ENCODE results near the gene GPR146. TPM values are rescaled to one million over a fixed set of nuclear protein-coding genes. Genes with fewer than 3 reads are reported as not detected.
"Not testable (repeated sequence)": the region's sequence is repeated elsewhere in the genome, so short reads cannot be mapped to it uniquely, and the experiment has no call there.

Gene GPR146
- total RNA-seq, 8 experiments from 2014 or later = 1.00 to 4.6 (median 1.4) TPM

DNA sequence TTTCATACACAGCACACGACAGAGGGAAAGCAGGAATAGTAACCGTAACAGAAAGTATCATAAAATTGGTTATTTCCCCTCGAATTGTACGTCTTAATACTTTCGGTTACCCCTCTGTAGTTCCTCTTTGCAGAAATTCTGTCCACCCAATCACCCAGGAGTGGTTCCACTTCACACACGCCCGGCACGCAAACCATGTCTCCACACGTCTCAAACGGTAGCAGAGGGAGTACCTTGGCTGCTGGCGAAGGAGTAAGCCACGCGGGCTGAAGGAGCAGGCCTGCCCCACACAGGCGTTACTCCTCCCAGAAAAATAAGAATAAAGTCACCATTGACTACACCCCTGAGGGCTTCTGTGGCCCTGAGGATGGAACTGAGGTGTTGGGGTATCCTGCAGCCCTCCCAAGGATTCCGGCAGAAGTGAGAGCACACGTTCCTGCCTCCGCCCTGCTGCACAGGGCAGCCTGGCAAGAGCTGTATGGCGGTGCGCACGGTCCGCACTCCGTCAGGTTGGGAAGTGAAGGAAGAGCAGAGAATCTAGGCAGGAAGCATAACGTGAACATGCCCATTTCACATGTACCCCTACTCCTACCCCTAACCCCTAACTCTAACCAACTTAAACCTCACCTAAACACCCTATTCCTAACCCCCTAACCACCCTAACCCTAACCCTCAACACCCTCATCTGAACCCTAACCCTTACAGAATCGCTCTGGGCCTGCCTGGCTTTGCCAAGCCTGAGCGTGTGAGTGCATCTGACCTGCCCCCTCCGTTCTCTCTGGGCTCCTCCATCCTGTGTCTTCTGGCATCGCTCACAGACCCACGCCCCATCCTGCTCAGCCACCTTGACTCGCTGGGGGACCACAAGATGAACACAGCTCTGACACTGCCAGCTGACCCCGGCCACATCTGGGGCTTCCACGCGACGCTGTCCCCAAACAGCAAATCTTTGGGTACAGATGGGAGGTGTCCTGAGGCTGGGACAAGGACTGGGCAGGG is 18.2 kb downstream of the GPR146 start:
- H3K4me3 ChIP-seq = no peak overlapping the region
- 78 to 100% (median 95%) methylated on average over 1 to 15 of the region's 33 CpGs; no CpG with 5 or more reads in 2 of the 10 experiments for WGBS, 10 experiments
- in situ Hi-C loops (cut with MboI; ENCODE audit: low pct_unique_long_range_greater_than_20kb in 2 of 9, low sequenced_read_pairs in 9 of 9, unreplicated experiment in 9 of 9) = loop anchor here in 1 of 9 experiments (10.0 kb wide), 1 partner anchor 68 kb away; no protein-coding TSS in a partner anchor
- no peak for ATAC-seq (replicated peaks in 6 of 8)
- H3K27ac ChIP-seq = no peak overlapping the region
- peaks cover 8 to 25% of the 10 kb centered on the region in 2 donors for H3K4me1 ChIP-seq (replicated peaks in 1 of 2)

DNA sequence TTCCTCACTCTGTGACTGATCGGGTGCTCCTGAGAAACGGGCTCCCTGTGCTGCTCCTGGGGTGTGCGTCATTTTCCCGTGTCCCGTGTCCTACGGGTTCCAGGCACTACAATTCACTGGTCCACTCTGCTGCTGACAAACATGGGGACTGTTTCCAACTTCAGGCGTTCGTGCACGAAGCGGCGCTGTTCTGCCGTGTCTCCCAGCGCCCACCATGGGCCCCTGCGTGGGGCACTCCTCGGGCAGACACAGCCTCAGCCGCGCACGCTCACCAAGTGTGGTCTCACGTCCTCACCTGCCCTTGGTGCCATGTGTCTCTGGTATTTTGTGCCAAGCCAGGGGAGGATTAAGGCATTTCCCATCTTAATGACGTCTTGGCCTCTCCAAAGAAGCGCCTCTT is 19.0 kb downstream of the GPR146 start:
- Histone ChIP-seq H3K4me1 (replicated peaks in 1 of 2) (peaks cover 8 to 25% of the 10 kb centered on the region in 2 donors), H3K27ac (no peak overlapping the region), H3K4me3 (no peak overlapping the region)
- in situ Hi-C loops (cut with MboI; ENCODE audit: low pct_unique_long_range_greater_than_20kb in 2 of 9, low sequenced_read_pairs in 9 of 9, unreplicated experiment in 9 of 9) = loop anchor here in 1 of 9 experiments (10.0 kb wide), 1 partner anchor 69 kb away; no protein-coding TSS in a partner anchor
- no peak for ATAC-seq (replicated peaks in 6 of 8)
- 94 to 100% (median 100%) methylated on average over 2 to 9 of the region's 21 CpGs; no CpG with 5 or more reads in 5 of the 10 experiments for WGBS, 10 experiments

DNA sequence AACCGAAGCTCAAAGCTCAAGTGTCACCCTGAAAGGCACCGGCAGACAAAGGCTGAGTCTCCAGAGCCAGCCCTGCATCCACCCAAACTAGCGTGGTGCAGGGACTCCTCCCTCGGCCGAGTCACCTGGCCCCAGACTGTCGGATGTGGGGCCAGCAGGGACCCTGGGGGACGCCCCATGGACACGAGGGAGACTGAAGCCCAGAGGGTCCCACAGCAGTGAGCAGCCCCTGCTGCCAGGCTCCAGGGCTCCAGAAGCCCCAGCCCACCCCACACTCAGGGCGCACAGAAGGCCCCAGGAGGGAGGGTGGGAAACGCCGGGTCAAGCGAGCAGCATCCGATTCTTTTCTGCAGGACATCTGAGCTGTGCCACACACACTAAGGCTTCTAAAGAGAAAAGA is 20.2 kb downstream of the GPR146 start:
- in situ Hi-C loops (cut with MboI; ENCODE audit: low pct_unique_long_range_greater_than_20kb in 2 of 9, low sequenced_read_pairs in 9 of 9, unreplicated experiment in 9 of 9) = loop anchor here in 1 of 9 experiments (10.0 kb wide), 1 partner anchor 70 kb away; no protein-coding TSS in a partner anchor
- WGBS, 10 experiments = 70 to 100% (median 87%) methylated on average over 2 to 9 of the region's 13 CpGs; no CpG with 5 or more reads in 7 of the 10 experiments
- Histone ChIP-seq H3K4me3 (no peak overlapping the region), H3K4me1 (replicated peaks in 1 of 2) (peaks cover 8 to 18% of the 10 kb centered on the region in 2 donors), H3K27ac (no peak overlapping the region)
- no peak for ATAC-seq (replicated peaks in 6 of 8)

DNA sequence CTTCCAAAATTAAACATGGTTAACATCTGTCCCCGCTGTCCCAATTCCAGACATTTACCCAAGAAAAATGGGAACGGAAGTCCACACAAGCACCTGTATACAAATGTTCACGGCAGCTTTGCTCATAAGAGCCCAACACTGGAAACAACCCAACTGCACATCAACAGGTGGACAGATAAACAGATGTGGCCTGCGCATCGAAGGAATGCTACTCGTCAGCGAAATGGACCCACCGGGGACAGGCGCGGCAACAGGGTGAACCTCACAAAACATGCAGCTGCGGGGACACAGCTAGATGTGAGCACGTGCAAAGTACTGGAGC is 20.9 kb downstream of the GPR146 start:
- H3K27ac ChIP-seq = no peak overlapping the region

DNA sequence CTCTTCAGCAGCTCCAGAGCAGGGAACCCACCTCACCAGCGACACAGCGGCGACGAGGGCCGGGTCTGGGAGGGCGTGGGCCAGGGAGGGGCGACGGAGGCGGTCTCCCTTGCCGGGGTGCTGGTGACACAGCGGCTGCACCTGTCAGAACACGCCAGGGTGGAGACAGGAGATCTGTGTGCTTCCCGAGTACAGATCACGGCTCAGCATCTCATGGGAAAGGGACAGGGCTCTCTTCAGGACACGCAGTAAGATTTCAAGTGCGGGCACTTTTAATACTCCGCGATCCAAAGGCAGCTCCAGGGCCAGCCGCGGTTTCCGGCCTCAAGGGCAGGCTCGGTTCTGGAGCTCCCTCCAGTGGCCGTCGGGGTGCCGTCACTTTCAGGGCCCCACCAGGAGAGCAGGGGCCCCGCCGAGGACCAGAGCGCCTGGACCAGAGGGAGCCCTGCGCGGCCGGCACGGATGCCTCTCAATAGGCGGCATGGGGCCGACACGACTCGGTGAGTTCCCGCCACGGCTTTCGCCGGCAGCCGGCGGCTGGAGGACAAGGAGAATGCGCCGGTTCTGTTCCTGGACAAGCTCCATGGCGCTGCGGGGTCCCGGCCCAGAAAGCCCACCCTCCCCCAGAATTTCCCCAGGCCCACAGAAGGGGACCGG is 21.4 kb downstream of the GPR146 start:
- WGBS, 10 experiments = 0 to 40% (median 23%) methylated on average over 1 to 11 of the region's 48 CpGs; no CpG with 5 or more reads in 5 of the 10 experiments
- in situ Hi-C loops (cut with MboI; ENCODE audit: low pct_unique_long_range_greater_than_20kb in 2 of 9, low sequenced_read_pairs in 9 of 9, unreplicated experiment in 9 of 9) = loop anchor here in 1 of 9 experiments (10.0 kb wide), 1 partner anchor 71 kb away; no protein-coding TSS in a partner anchor
- no peak overlapping the region for H3K4me3 ChIP-seq
- peaks cover 3 to 9% of the 10 kb centered on the region in 2 donors for H3K4me1 ChIP-seq (replicated peaks in 1 of 2)
- ATAC-seq (replicated peaks in 6 of 8) = peak; percentile 86 to 100 (median 92)
- H3K27ac ChIP-seq = no peak overlapping the region

More for the DNA sequence above, 20.9 kb downstream of the GPR146 start:
- no peak for ATAC-seq (replicated peaks in 6 of 8)
- no peak overlapping the region for H3K4me3 ChIP-seq
- in situ Hi-C loops (cut with MboI; ENCODE audit: low pct_unique_long_range_greater_than_20kb in 2 of 9, low sequenced_read_pairs in 9 of 9, unreplicated experiment in 9 of 9) = loop anchor here in 1 of 9 experiments (10.0 kb wide), 1 partner anchor 70 kb away; no protein-coding TSS in a partner anchor
- 40 to 100% (median 80%) methylated on average over 1 to 6 of the region's 12 CpGs; no CpG with 5 or more reads in 5 of the 10 experiments for WGBS, 10 experiments
- peaks cover 7 to 14% of the 10 kb centered on the region in 2 donors for H3K4me1 ChIP-seq (replicated peaks in 1 of 2)

DNA sequence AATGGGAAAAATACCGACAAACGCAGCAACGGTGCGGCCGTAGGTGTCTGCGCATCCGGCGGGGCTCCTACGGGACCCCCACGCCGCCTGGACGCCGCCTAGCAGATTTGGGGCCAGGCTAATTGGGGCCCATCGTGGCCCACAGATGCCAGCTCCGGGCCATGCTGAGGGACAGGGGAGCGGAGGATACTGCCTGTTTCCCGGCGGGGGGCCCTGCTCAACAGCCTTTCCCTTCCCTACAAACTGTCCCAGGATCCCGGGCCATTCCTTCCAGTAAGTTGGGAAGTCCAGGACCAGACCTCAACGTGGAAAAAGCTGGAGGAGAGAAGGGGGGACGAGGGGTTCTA is 21.9 kb downstream of the GPR146 start:
- WGBS, 10 experiments = 33 to 100% (median 83%) methylated on average over 1 to 3 of the region's 21 CpGs; no CpG with 5 or more reads in 6 of the 10 experiments
- in situ Hi-C loops (cut with MboI; ENCODE audit: low pct_unique_long_range_greater_than_20kb in 2 of 9, low sequenced_read_pairs in 9 of 9, unreplicated experiment in 9 of 9) = loop anchor here in 1 of 9 experiments (10.0 kb wide), 1 partner anchor 71 kb away; no protein-coding TSS in a partner anchor
- ATAC-seq (replicated peaks in 6 of 8) = peak in 4 of 8 experiments; percentile 5 to 7 (median 6)
- H3K4me3 ChIP-seq = no peak overlapping the region
- peaks cover 3 to 5% of the 10 kb centered on the region in 2 donors for H3K4me1 ChIP-seq (replicated peaks in 1 of 2)
- no peak overlapping the region for H3K27ac ChIP-seq

DNA sequence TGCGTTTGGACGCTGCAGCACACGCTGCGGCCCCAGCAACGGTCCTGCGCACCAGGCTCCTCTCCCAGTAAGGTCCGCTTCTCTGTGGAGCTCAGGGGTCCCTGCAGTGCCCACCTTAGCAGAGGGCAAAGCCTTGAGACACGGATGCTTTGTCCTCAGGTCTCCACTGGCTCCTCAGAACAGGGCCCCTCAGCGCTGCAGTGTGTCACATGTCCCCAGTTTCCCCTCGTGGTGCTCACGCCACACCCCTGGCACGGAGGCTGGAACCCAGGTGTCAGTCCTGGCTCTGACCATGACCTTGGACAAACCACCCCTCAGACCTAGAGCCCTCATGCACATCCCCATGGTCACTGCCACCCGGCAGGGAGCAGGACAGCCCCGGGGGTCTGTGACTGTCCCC is 23.7 kb downstream of the GPR146 start:
- in situ Hi-C loops (cut with MboI; ENCODE audit: low pct_unique_long_range_greater_than_20kb in 2 of 9, low sequenced_read_pairs in 9 of 9, unreplicated experiment in 9 of 9) = loop anchor here in 1 of 9 experiments (10.0 kb wide), 1 partner anchor 73 kb away; no protein-coding TSS in a partner anchor
- H3K4me1 ChIP-seq (replicated peaks in 1 of 2) = peaks cover 3 to 5% of the 10 kb centered on the region in 2 donors
- no peak overlapping the region for H3K4me3 ChIP-seq
- 80 to 100% (median 96%) methylated on average over 2 to 8 of the region's 14 CpGs; no CpG with 5 or more reads in 7 of the 10 experiments for WGBS, 10 experiments
- no peak overlapping the region for H3K27ac ChIP-seq
- no peak for ATAC-seq (replicated peaks in 6 of 8)

DNA sequence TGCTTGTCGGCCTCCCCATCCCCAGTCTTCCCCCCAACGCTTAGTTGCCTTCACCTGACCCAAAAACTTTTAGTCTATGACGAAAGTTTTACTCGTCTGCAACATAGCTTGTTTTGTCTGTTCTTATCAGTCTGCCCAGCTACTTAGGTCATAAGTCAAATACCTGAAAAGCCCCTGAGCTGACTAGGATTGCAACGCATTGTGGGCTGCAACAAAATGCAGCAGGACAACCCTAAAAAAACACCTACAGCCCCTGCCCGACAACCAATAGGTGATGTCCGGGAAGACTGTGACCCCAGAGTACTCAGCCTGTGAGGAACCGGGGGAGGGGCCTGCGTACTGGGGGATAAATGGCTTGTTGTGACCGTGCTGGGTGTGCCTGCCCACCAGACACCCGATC is 24.3 kb downstream of the GPR146 start:
- Histone ChIP-seq H3K4me3 (no peak overlapping the region), H3K4me1 (replicated peaks in 1 of 2) (peaks cover 3 to 5% of the 10 kb centered on the region in 2 donors), H3K27ac (no peak overlapping the region)
- in situ Hi-C loops (cut with MboI; ENCODE audit: low pct_unique_long_range_greater_than_20kb in 2 of 9, low sequenced_read_pairs in 9 of 9, unreplicated experiment in 9 of 9) = loop anchor here in 1 of 9 experiments (10.0 kb wide), 1 partner anchor 74 kb away; no protein-coding TSS in a partner anchor
- 69 to 100% (median 83%) methylated on average over 2 to 5 of the region's 11 CpGs; no CpG with 5 or more reads in 4 of the 10 experiments for WGBS, 10 experiments
- ATAC-seq (replicated peaks in 6 of 8) = no peak

DNA sequence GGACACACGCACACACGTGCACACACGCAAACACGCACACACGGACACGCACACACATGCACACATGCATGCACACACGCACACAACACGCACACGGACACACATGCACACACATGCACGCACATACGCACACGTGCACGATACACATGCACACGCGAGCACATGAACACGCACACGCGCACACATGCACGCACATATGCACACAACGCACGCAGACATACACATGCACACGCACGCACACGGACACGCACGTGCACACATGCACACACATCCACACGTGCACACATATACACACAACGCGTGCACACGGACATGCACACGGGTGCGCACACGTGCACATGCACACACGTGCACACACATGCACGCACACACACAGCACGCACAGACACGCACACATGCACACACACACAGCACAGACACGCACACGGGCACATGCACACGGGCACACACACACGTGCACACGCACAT is 26.2 kb downstream of the GPR146 start:
- WGBS, 10 experiments = 87 to 100% (median 97%) methylated on average over 5 to 22 of the region's 42 CpGs; no CpG with 5 or more reads in 5 of the 10 experiments
- no peak overlapping the region for H3K4me3 ChIP-seq
- in situ Hi-C loops (cut with MboI; ENCODE audit: low pct_unique_long_range_greater_than_20kb in 2 of 9, low sequenced_read_pairs in 9 of 9, unreplicated experiment in 9 of 9) = no loop called here
- no peak overlapping the region for H3K27ac ChIP-seq
- peaks cover 9% of the 10 kb centered on the region in 2 donors for H3K4me1 ChIP-seq (replicated peaks in 1 of 2)
- ATAC-seq (replicated peaks in 6 of 8) = no peak

DNA sequence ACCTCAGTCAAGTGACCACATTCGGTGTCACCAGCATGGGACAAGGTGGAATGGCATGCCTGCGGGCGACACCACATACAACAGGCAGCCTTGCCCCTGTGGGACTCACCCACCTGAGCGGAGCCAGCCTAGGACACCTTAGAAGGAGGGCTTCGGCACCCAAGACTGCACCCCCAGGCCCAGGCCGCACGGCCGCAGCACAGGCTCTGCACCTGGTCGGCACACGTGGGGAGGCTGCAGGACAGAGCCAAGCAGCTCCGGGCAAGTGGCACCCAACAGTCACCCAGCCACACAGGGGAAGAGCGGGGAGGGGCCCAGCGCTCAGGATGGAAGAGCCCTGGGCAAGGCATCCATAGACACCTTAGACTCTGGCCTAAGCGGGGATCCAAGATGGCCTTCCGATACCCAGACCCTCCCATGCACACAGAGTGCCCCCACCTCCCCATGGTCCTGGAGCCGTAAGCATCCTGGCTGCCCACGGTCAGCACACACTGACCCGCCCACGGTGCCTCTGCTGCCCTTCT is 27.4 kb downstream of the GPR146 start:
- 100% methylated on average over 1 of the region's 19 CpGs; no CpG with 5 or more reads in 9 of the 10 experiments for WGBS, 10 experiments
- ATAC-seq (replicated peaks in 6 of 8) = no peak
- peaks cover 8% of the 10 kb centered on the region in 2 donors for H3K4me1 ChIP-seq (replicated peaks in 1 of 2)
- in situ Hi-C loops (cut with MboI; ENCODE audit: low pct_unique_long_range_greater_than_20kb in 2 of 9, low sequenced_read_pairs in 9 of 9, unreplicated experiment in 9 of 9) = no loop called here
- no peak overlapping the region for H3K27ac ChIP-seq
- H3K4me3 ChIP-seq = no peak overlapping the region

DNA sequence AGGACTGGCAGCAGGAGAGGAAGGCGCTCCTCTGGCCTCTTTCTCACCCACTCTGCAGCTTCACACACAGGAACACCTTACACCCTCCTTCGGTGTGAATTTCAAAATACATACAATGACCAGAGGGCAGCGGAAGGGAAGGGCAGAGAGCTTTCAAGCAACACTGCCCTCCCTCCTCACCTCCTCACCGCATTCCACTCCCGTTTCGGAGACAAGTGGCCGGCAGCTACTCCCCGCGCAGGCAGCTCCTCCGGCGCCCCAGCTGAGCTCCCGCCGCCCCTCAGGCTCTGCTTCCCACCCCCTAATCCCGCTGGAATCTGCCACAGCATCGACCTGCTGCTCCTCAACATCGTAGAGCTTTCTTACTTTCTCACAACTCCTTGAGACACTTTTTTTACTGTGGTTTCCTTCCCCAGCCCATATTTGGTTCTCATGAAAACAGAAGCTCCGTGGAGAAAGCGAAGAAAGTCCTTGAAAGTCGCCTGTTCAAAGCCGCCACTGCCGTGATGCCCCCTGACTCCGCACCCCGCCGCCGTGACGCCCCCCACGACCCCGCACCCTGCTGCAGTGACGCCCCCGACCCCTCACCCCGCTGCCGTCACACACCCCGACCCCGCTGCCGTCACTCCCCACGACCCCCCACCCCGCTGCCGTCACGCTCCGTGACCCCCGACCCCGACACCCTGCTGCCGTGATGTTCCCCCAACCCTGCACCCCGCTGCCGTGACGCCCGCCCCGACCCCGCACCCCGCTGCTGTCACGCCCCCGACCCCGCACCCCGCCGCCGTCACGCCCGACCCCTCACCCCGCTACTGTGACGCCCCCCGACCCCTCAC is 29.0 kb downstream of the GPR146 start:
- in situ Hi-C loops (cut with MboI; ENCODE audit: low pct_unique_long_range_greater_than_20kb in 2 of 9, low sequenced_read_pairs in 9 of 9, unreplicated experiment in 9 of 9) = no loop called here
- no peak overlapping the region for H3K27ac ChIP-seq
- ATAC-seq (replicated peaks in 6 of 8) = no peak
- WGBS, 10 experiments = 58 to 100% (median 90%) methylated on average over 1 to 3 of the region's 61 CpGs; no CpG with 5 or more reads in 7 of the 10 experiments
- H3K4me3 ChIP-seq = no peak overlapping the region
- peaks cover 9 to 15% of the 10 kb centered on the region in 2 donors for H3K4me1 ChIP-seq (replicated peaks in 1 of 2)

DNA sequence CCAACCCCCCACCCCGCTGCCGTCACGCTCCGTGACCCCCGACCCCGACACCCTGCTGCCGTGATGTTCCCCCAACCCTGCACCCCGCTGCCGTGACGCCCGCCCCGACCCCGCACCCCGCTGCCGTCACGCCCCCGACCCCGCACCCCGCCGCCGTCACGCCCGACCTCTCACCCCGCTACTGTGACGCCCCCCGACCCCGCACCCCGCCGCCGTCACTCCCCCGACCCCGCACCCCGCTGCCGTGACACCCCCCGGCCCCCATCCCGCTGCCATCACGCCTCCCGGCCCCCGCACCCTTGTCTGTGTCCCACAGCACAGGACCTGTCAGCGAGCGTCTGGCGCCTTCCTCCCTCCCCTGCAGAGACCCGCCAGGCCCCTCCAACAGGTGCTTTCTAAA is 29.7 kb downstream of the GPR146 start:
- in situ Hi-C loops (cut with MboI; ENCODE audit: low pct_unique_long_range_greater_than_20kb in 2 of 9, low sequenced_read_pairs in 9 of 9, unreplicated experiment in 9 of 9); H3K4me3 ChIP-seq; H3K27ac ChIP-seq; ATAC-seq (replicated peaks in 6 of 8): not testable (repeated sequence)
- peaks cover 14 to 22% of the 10 kb centered on the region in 2 donors for H3K4me1 ChIP-seq (replicated peaks in 1 of 2)
- no CpG with 5 or more reads among the region's 43 CpGs for WGBS, 10 experiments
